GM12878 (cell line): Measurements from ENCODE around the gene CUTA. TPM values are rescaled to one million over a fixed set of nuclear protein-coding genes. Genes with fewer than 3 reads are reported as not detected.

Experiments used
- ATAC-seq: fragments of 200-7000 bp; cut with Tn5 transposase; 3 replicates; pipeline ENCODE4 v1.9.1; 2020; ENCODE audit warnings: mild to moderate bottlenecking, moderate library complexity
- BruUV-seq: library from RNA; stranded (reverse); fragments of 400-500 nt; replicated peaks from 2 replicates; lab custom pipeline; 2021; lab: Mats Ljungman, UMichigan
- CTCF ChIA-PET: fragments of 300-600 bp; sonication (Branson Sonifier 250); formaldehyde crosslinking; extraction: SDS; loops from one replicate; lab custom pipeline; 2021; ENCODE audit warnings: inconsistent platforms; lab: Yijun Ruan, JAX
- POLR2A ChIA-PET: fragments of 350-600 bp; formaldehyde crosslinking; extraction: SDS; loops from one replicate; lab custom pipeline; 2021; ENCODE audit warnings: inconsistent platforms; lab: Charles Lee
- RAD21 ChIA-PET: fragments of 300-600 bp; sonication (Branson Sonifier 250); formaldehyde crosslinking; loops from one replicate; lab custom pipeline; 2023; ENCODE audit warnings: antibody characterized with exemption; ENCODE audit not compliant: unreplicated experiment; lab: Charles Lee
- SMC1A ChIA-PET: fragments of 300-600 bp; sonication (Branson Sonifier 250); formaldehyde crosslinking; loops from one replicate; lab custom pipeline; 2023; ENCODE audit not compliant: unreplicated experiment, uncharacterized antibody; lab: Charles Lee
- DNase-seq: peaks from one replicate; pipeline ENCODE4 v3.0.0-alpha.2; 2011; ENCODE audit warnings: low read depth, low spot score
- FAIRE-seq: peaks from 3 replicates; lab custom pipeline; 2011; peaks lifted over from hg19 to GRCh38; lab: Jason Lieb, UNC
- H2AFZ ChIP-seq: 2 replicates; pipeline ENCODE4 v1.6.0; 2011; ENCODE audit warnings: low read depth, low read length, control low read depth; ENCODE audit not compliant: control insufficient read depth
- H3K27ac ChIP-seq: 2 replicates; pipeline ENCODE4 v1.5.1; 2011; ENCODE audit warnings: control low read depth; ENCODE audit not compliant: control insufficient read depth, insufficient read depth
- H3K27me3 ChIP-seq, 2 experiments: replicated peaks in 1 of 2; 2 replicates each; pipeline versions ENCODE4 v1.6.0 to v1.6.1; 2011; ENCODE audit warnings: low read length in 1 of 2; ENCODE audit not compliant: control insufficient read depth in 2 of 2, insufficient read depth in 2 of 2
- H3K36me3 ChIP-seq, 2 experiments: 2 replicates each; pipeline ENCODE4 v1.5.1; 2011; ENCODE audit warnings: low read length in 1 of 2; ENCODE audit not compliant: control insufficient read depth in 2 of 2, insufficient read depth in 2 of 2
- H3K4me1 ChIP-seq: 2 replicates; pipeline ENCODE4 v1.6.1; 2011; ENCODE audit warnings: mild to moderate bottlenecking, low read length, moderate library complexity, mixed read lengths; ENCODE audit not compliant: control insufficient read depth, insufficient read depth
- H3K4me2 ChIP-seq: 2 replicates; pipeline ENCODE4 v1.6.0; 2011; ENCODE audit warnings: control low read depth; ENCODE audit not compliant: control insufficient read depth, insufficient read depth
- H3K4me3 ChIP-seq: fragments of 200-600 bp; sonication (generic); 2 replicates; pipeline ENCODE4 v1.5.1; 2016
- H3K79me2 ChIP-seq: 2 replicates; pipeline ENCODE4 v1.6.0; 2011; ENCODE audit warnings: low read length; ENCODE audit not compliant: control insufficient read depth, insufficient read depth
- H3K9ac ChIP-seq: 2 replicates; pipeline ENCODE4 v1.8.0; 2011; ENCODE audit warnings: low read length, control low read depth, mixed read lengths; ENCODE audit not compliant: control insufficient read depth, insufficient read depth
- H3K9me3 ChIP-seq: replicated peaks from 3 replicates; pipeline ENCODE4 v1.5.1; 2011; ENCODE audit warnings: mild to moderate bottlenecking, low read length; ENCODE audit not compliant: control insufficient read depth, insufficient read depth
- H4K20me1 ChIP-seq: 2 replicates; pipeline ENCODE4 v1.6.0; 2011; ENCODE audit not compliant: control insufficient read depth, insufficient read depth
- E2F8 ChIP-seq: fragments of 450-650 bp; IDR thresholded peaks from 2 replicates; pipeline ENCODE4 v1.6.1; 2018; ENCODE audit warnings: mild to moderate bottlenecking, low read depth, moderate library complexity; ENCODE audit not compliant: partially characterized antibody
- EED ChIP-seq: sonication (generic); IDR thresholded peaks from 2 replicates; pipeline ENCODE4 v1.6.1; 2016; ENCODE audit warnings: antibody characterized with exemption, low read depth
- ETV6 ChIP-seq, 2 experiments: fragments of 450-650 bp in 1 of 2; IDR thresholded peaks in 1 of 2; conservative IDR thresholded peaks in 1 of 2; 2 replicates each; pipeline ENCODE4 v1.6.1; 2014; ENCODE audit warnings: antibody characterized with exemption in 1 of 2, borderline replicate concordance in 1 of 2, low read depth in 1 of 2, mild to moderate bottlenecking in 1 of 2, moderate library complexity in 1 of 2
- IRF4 ChIP-seq: IDR thresholded peaks from 2 replicates; pipeline ENCODE4 v1.6.1; 2011; ENCODE audit warnings: low read depth, low read length
- MAX ChIP-seq: IDR thresholded peaks from 2 replicates; pipeline ENCODE4 v1.6.1; 2012; ENCODE audit warnings: low read depth, low read length, improper control_type of control experiment
- MEF2A ChIP-seq: IDR thresholded peaks from 2 replicates; pipeline ENCODE4 v1.6.1; 2011; ENCODE audit warnings: low read depth, mild to moderate bottlenecking, low read length, moderate library complexity; ENCODE audit not compliant: insufficient read depth
- NBN ChIP-seq: fragments of 450-650 bp; IDR thresholded peaks from 2 replicates; pipeline ENCODE4 v1.6.1; 2016
- RBBP5 ChIP-seq: fragments of 200-600 bp; sonication (generic); conservative IDR thresholded peaks from 2 replicates; pipeline ENCODE4 v1.6.1; 2016
- SREBF2 ChIP-seq: IDR thresholded peaks from 2 replicates; pipeline ENCODE4 v1.6.1; 2012; ENCODE audit warnings: mild to moderate bottlenecking, low read length
- STAT3 ChIP-seq: IDR thresholded peaks from 2 replicates; pipeline ENCODE4 v1.6.1; 2011; ENCODE audit warnings: low read depth, low read length, improper control_type of control experiment
- WGBS: methylation state at CpG from one replicate; pipeline ENCODE4 v1.1.6; 2016; ENCODE audit warnings: low lambda C conversion rate; ENCODE audit not compliant: insufficient replicate concordance, insufficient coverage; ENCODE audit errors: missing lambda C conversion rate; 5-methylcytosine and 5-hydroxymethylcytosine counted together
- in situ Hi-C: fragments of 300-500 bp; cut with MboI; formaldehyde crosslinking; loops from 9 replicates; pipeline ENCODE4 v1.14.3; 2018; ENCODE audit warnings: mixed read lengths
- intact Hi-C: fragments of 100-400 bp; cut with micrococcal nuclease; formaldehyde crosslinking; loops from one replicate; pipeline ENCODE4 v1.14.2; 2022; ENCODE audit not compliant: unreplicated experiment
- polyA plus RNA-seq, 11 experiments: library from polyadenylated mRNA; depleted of rRNA in 4 of 11; unstranded in 6 of 11; stranded (reverse) in 5 of 11; fragments of >200 nt; fragmentation: Nextera tagmentation in 4 of 11; fragmentation: Illumina TruSeq in 1 of 11; extraction: Ambion mirVana in 4 of 11; extraction: Trizol in 1 of 11; gene quantifications; 1 replicate in 1 of 11; 2 replicates in 10 of 11; pipeline versions ENCODE4 v1.2.1 to v1.2.3, GENCODE V29; 2011 to 2016; ENCODE audit warnings: inconsistent platforms in 2 of 11, missing spikeins in 2 of 11, low read depth in 1 of 11
- total RNA-seq, 4 experiments: library from RNA; depleted of rRNA in 3 of 4; stranded (reverse); fragments of >200 nt in 3 of 4; fragmentation: Illumina TruSeq in 1 of 4; extraction: Trizol in 1 of 4; gene quantifications; 2 replicates each; pipeline versions ENCODE4 v1.2.1 to v1.2.3, GENCODE V29; 2013 to 2021
- TF ChIP-seq, protein P1 (sequence below): IDR thresholded peaks from 2 replicates; pipeline ENCODE4 v1.6.1; 2012; ENCODE audit warnings: low read length, inconsistent platforms

CUTA gene
- total and polyA plus RNA-seq, 10 of the 15 experiments (the other 5 are each of a cell fraction or from before 2014, with no cell fraction given), result 102 to 293 (median 189) TPM

- ChIA-PET POLR2A (no interaction called here), SMC1A (no interaction called here), RAD21 (no interaction called here), CTCF (no interaction called here)
- 53% methylated on average over 4 of the region's 4 CpGs for WGBS
- no peak overlapping the region for H2AFZ ChIP-seq
- no peak overlapping the region for H3K27ac ChIP-seq
- H3K36me3 ChIP-seq, result no peaks in the 10 kb centered on the region
- in situ Hi-C loops, result no loop called here
- no peak overlapping the region for H3K4me3 ChIP-seq
- no peaks in the 10 kb centered on the region for H3K79me2 ChIP-seq
- TF ChIP-seq STAT3, result no peak
- no peak for TF ChIP-seq E2F8
- TF ChIP-seq NBN, result no peak
- TF ChIP-seq RBBP5, result no peak
- TF ChIP-seq MAX, result no peak
- no peak for TF ChIP-seq SREBF2
- TF ChIP-seq, protein P1, sequence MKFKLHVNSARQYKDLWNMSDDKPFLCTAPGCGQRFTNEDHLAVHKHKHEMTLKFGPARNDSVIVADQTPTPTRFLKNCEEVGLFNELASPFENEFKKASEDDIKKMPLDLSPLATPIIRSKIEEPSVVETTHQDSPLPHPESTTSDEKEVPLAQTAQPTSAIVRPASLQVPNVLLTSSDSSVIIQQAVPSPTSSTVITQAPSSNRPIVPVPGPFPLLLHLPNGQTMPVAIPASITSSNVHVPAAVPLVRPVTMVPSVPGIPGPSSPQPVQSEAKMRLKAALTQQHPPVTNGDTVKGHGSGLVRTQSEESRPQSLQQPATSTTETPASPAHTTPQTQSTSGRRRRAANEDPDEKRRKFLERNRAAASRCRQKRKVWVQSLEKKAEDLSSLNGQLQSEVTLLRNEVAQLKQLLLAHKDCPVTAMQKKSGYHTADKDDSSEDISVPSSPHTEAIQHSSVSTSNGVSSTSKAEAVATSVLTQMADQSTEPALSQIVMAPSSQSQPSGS, result no peak
- no peak for TF ChIP-seq IRF4
- TF ChIP-seq ETV6 (conservative IDR thresholded peaks at IDR 0.05 in 1 of 2, IDR thresholded peaks at IDR 0.05 in 1 of 2; ENCODE audit: borderline replicate concordance in 1 of 2, low read depth in 1 of 2), result no peak
- TF ChIP-seq EED, result no peak
- TF ChIP-seq MEF2A, result no peak
- H3K9me3 ChIP-seq, result no peaks in the 10 kb centered on the region
- intact Hi-C loops, result no loop called here
- FAIRE-seq (no peak), ATAC-seq (no peak), DNase-seq (no peak)
- H4K20me1 ChIP-seq, result no peaks in the 10 kb centered on the region
- H3K4me1 ChIP-seq, result no peaks in the 10 kb centered on the region
- BruUV-seq, result no TSS peak
- no peak overlapping the region for H3K4me2 ChIP-seq
- H3K27me3 ChIP-seq, result no peaks in the 10 kb centered on the region
- no peak overlapping the region for H3K9ac ChIP-seq
Measured at GRCh38 chr6:33384581-33385020, 33.3 kb downstream of the CUTA start.
